Measurements from ENCODE around the gene MAML1.

GRCh38 chr5:179720222-179720621 is 12.4 kb upstream of the MAML1 start:
- no peak for TF ChIP-seq POLR2A (IDR thresholded peaks at IDR 0.05; ENCODE audit: extremely low read depth, insufficient read length)
- TF ChIP-seq CTCF (IDR thresholded peaks at IDR 0.05; ENCODE audit: low read depth, low read length), result no peak
- no peak for TF ChIP-seq MYC (IDR thresholded peaks at IDR 0.05; ENCODE audit: low read depth, low read length)

All from NB4 (cell line).